Immature natural killer cell (primary cell): Measurements from ENCODE around the gene NUBPL. TPM values are rescaled to one million over a fixed set of nuclear protein-coding genes. Genes with fewer than 3 reads are reported as not detected.
"Not testable (repeated sequence)": the region's sequence is repeated elsewhere in the genome, so short reads cannot be mapped to it uniquely, and the experiment has no call there.

Experiments
- DNase-seq, 3 donors: peaks; one replicate each; pipeline ENCODE4 v3.0.0; 2022; ENCODE audit warnings: mixed read lengths in 1 of 3
- H3K27ac Mint-ChIP-seq, 6 donors: one replicate each; pipeline ENCODE4 v1.8.0; 2020; ENCODE audit warnings: mixed read lengths in 6 of 6, mild to moderate bottlenecking in 5 of 6, inconsistent platforms in 4 of 6, moderate library complexity in 3 of 6
- H3K27me3 Mint-ChIP-seq, 3 donors: one replicate each; pipeline ENCODE4 v1.8.0; 2020 to 2021; ENCODE audit warnings: low read depth in 3 of 3, mild to moderate bottlenecking in 3 of 3, mixed read lengths in 3 of 3, moderate library complexity in 3 of 3, inconsistent platforms in 1 of 3
- H3K36me3 Mint-ChIP-seq, 3 donors: one replicate each; pipeline ENCODE4 v1.8.0; 2020; ENCODE audit warnings: mixed read lengths in 3 of 3, inconsistent platforms in 2 of 3, mild to moderate bottlenecking in 2 of 3
- H3K4me1 Mint-ChIP-seq, 2 donors: one replicate each; pipeline ENCODE4 v1.8.0; 2020; ENCODE audit warnings: inconsistent platforms in 2 of 2, mild to moderate bottlenecking in 2 of 2, mixed read lengths in 2 of 2, moderate library complexity in 1 of 2
- H3K4me3 Mint-ChIP-seq, 5 donors: one replicate each; pipeline ENCODE4 v1.8.0; 2020; ENCODE audit warnings: mild to moderate bottlenecking in 5 of 5, mixed read lengths in 5 of 5, inconsistent platforms in 3 of 5, moderate library complexity in 3 of 5
- H3K9me3 Mint-ChIP-seq, 6 donors: one replicate each; pipeline ENCODE4 v1.8.0; 2020; ENCODE audit warnings: mild to moderate bottlenecking in 6 of 6, mixed read lengths in 6 of 6, inconsistent platforms in 4 of 6, moderate library complexity in 3 of 6
- polyA plus RNA-seq, 3 donors: library from polyadenylated mRNA; unstranded; fragments of 300-500 nt; fragmentation: Illumina TruSeq; gene quantifications; one replicate each; pipeline ENCODE4 v1.2.3, GENCODE V29; 2021

The NUBPL gene
- polyA plus RNA-seq, 3 donors from 2014 or later = 5.7 to 7.1 (median 5.9) TPM

GRCh38 chr14:31781578-31781977, 220.4 kb downstream of the NUBPL start:
- H3K4me3 Mint-ChIP-seq = no peak overlapping the region
- H3K4me1 Mint-ChIP-seq = no peaks in the 10 kb centered on the region
- H3K36me3 Mint-ChIP-seq = peaks cover 6 to 17% (median 12%) of the 10 kb centered on the region in 3 donors
- H3K27me3 Mint-ChIP-seq = peaks cover 0 to 3% (median 2%) of the 10 kb centered on the region in 3 donors
- no peak for DNase-seq
- peaks cover 4 to 15% (median 10%) of the 10 kb centered on the region in 6 donors for H3K9me3 Mint-ChIP-seq
- no peak overlapping the region for H3K27ac Mint-ChIP-seq

- Mint-ChIP-seq H3K4me1 (no peaks in the 10 kb centered on the region), H3K4me3 (no peak overlapping the region), H3K36me3 (peaks cover 2 to 28% (median 26%) of the 10 kb centered on the region in 3 donors), H3K27ac (no peak overlapping the region), H3K27me3 (peaks cover 0 to 3% (median 2%) of the 10 kb centered on the region in 3 donors), H3K9me3 (peaks cover 2 to 11% (median 10%) of the 10 kb centered on the region in 6 donors)
- no peak for DNase-seq
These were observed 224.4 kb downstream of the NUBPL start for GRCh38 chr14:31785574-31785973.

- Mint-ChIP-seq H3K27ac (no peak overlapping the region), H3K4me3 (no peak overlapping the region), H3K4me1 (no peaks in the 10 kb centered on the region), H3K36me3 (peaks cover 0 to 26% (median 17%) of the 10 kb centered on the region in 3 donors), H3K27me3 (peaks cover 0 to 2% (median 0%) of the 10 kb centered on the region in 3 donors), H3K9me3 (peaks cover 0 to 2% (median 0%) of the 10 kb centered on the region in 6 donors)
- DNase-seq = no peak
These were observed 226.2 kb downstream of the NUBPL start for GRCh38 chr14:31787377-31787776.

GRCh38 chr14:31788340-31788739, 227.1 kb downstream of the NUBPL start:
- no peak overlapping the region for H3K4me3 Mint-ChIP-seq
- DNase-seq = no peak
- H3K36me3 Mint-ChIP-seq = peaks cover 0 to 26% (median 17%) of the 10 kb centered on the region in 3 donors
- H3K27me3 Mint-ChIP-seq = peaks cover 0 to 2% (median 0%) of the 10 kb centered on the region in 3 donors
- H3K4me1 Mint-ChIP-seq = no peaks in the 10 kb centered on the region
- H3K9me3 Mint-ChIP-seq = peaks cover 0 to 4% (median 0%) of the 10 kb centered on the region in 6 donors
- no peak overlapping the region for H3K27ac Mint-ChIP-seq

GRCh38 chr14:31792726-31793125, 231.5 kb downstream of the NUBPL start:
- Mint-ChIP-seq H3K36me3 (peaks cover 0 to 19% (median 9%) of the 10 kb centered on the region in 3 donors), H3K4me3 (no peak overlapping the region)

GRCh38 chr14:31797946-31798345, 236.7 kb downstream of the NUBPL start:
- H3K27me3 Mint-ChIP-seq, H3K27ac Mint-ChIP-seq, H3K4me1 Mint-ChIP-seq, H3K4me3 Mint-ChIP-seq, DNase-seq, H3K9me3 Mint-ChIP-seq: not testable (repeated sequence)
- H3K36me3 Mint-ChIP-seq = peaks cover 23 to 28% (median 26%) of the 10 kb centered on the region in 3 donors

More at GRCh38 chr14:31792726-31793125, 231.5 kb downstream of the NUBPL start:
- peaks cover 0 to 4% (median under 1%) of the 10 kb centered on the region in 6 donors for H3K9me3 Mint-ChIP-seq
- H3K27ac Mint-ChIP-seq = no peak overlapping the region
- DNase-seq = no peak
- H3K4me1 Mint-ChIP-seq = no peaks in the 10 kb centered on the region
- H3K27me3 Mint-ChIP-seq = no peaks in the 10 kb centered on the region

GRCh38 chr14:31802838-31803237, 241.6 kb downstream of the NUBPL start:
- Mint-ChIP-seq H3K9me3 (peaks cover 4 to 20% (median 10%) of the 10 kb centered on the region in 6 donors), H3K27ac (no peak overlapping the region), H3K27me3 (peaks cover 0 to 2% (median 0%) of the 10 kb centered on the region in 3 donors), H3K36me3 (peaks cover 25 to 31% (median 31%) of the 10 kb centered on the region in 3 donors), H3K4me3 (no peak overlapping the region), H3K4me1 (no peaks in the 10 kb centered on the region)
- no peak for DNase-seq

GRCh38 chr14:31806249-31806648, 245.0 kb downstream of the NUBPL start:
- no peak overlapping the region for H3K27ac Mint-ChIP-seq
- H3K36me3 Mint-ChIP-seq = peaks cover 21 to 37% (median 33%) of the 10 kb centered on the region in 3 donors
- DNase-seq = no peak
- peaks cover 14 to 46% (median 31%) of the 10 kb centered on the region in 6 donors for H3K9me3 Mint-ChIP-seq
- H3K27me3 Mint-ChIP-seq = peaks cover 0 to 2% (median 1%) of the 10 kb centered on the region in 3 donors
- H3K4me1 Mint-ChIP-seq = no peaks in the 10 kb centered on the region
- H3K4me3 Mint-ChIP-seq = no peak overlapping the region

GRCh38 chr14:31811693-31812628, 250.8 kb downstream of the NUBPL start:
- not testable (repeated sequence) for H3K27ac Mint-ChIP-seq

GRCh38 chr14:31813724-31814490, 252.7 kb downstream of the NUBPL start:
- H3K27me3 Mint-ChIP-seq, H3K4me3 Mint-ChIP-seq, H3K27ac Mint-ChIP-seq, H3K4me1 Mint-ChIP-seq, DNase-seq: not testable (repeated sequence)
- peaks cover 45 to 78% (median 66%) of the 10 kb centered on the region in 3 donors for H3K36me3 Mint-ChIP-seq
- peaks cover 41 to 85% (median 74%) of the 10 kb centered on the region in 6 donors for H3K9me3 Mint-ChIP-seq

More at GRCh38 chr14:31811693-31812628, 250.8 kb downstream of the NUBPL start:
- Mint-ChIP-seq H3K9me3 (peaks cover 36 to 87% (median 77%) of the 10 kb centered on the region in 6 donors), H3K36me3 (peaks cover 43 to 70% (median 67%) of the 10 kb centered on the region in 3 donors)
- H3K4me3 Mint-ChIP-seq, H3K4me1 Mint-ChIP-seq, DNase-seq, H3K27me3 Mint-ChIP-seq: not testable (repeated sequence)

- Mint-ChIP-seq H3K27me3 (peaks cover 0 to 2% (median 0%) of the 10 kb centered on the region in 3 donors), H3K27ac (no peak overlapping the region), H3K4me1 (no peaks in the 10 kb centered on the region), H3K4me3 (no peak overlapping the region), H3K9me3 (peaks cover 23 to 39% (median 32%) of the 10 kb centered on the region in 6 donors), H3K36me3 (peaks cover 18 to 36% (median 22%) of the 10 kb centered on the region in 3 donors)
- no peak for DNase-seq
These were observed 258.1 kb downstream of the NUBPL start for GRCh38 chr14:31819281-31819680.

- Mint-ChIP-seq H3K4me1 (no peaks in the 10 kb centered on the region), H3K9me3 (peaks cover 0 to 3% (median 0%) of the 10 kb centered on the region in 6 donors), H3K27ac (no peak overlapping the region), H3K27me3 (no peaks in the 10 kb centered on the region), H3K36me3 (peaks cover 0 to 29% (median 25%) of the 10 kb centered on the region in 3 donors), H3K4me3 (no peak overlapping the region)
- no peak for DNase-seq
These were observed 264.3 kb downstream of the NUBPL start for GRCh38 chr14:31825459-31825858.

- no peaks in the 10 kb centered on the region for H3K4me1 Mint-ChIP-seq
- H3K36me3 Mint-ChIP-seq = peaks cover 5 to 40% (median 25%) of the 10 kb centered on the region in 3 donors
- H3K4me3 Mint-ChIP-seq = no peak overlapping the region
- H3K9me3 Mint-ChIP-seq = no peaks in the 10 kb centered on the region
- DNase-seq = no peak
- H3K27me3 Mint-ChIP-seq = peaks cover 0 to 2% (median 0%) of the 10 kb centered on the region in 3 donors
- H3K27ac Mint-ChIP-seq = no peak overlapping the region
These were observed 266.1 kb downstream of the NUBPL start for GRCh38 chr14:31827325-31827724.
